H1 (cell line): ENCODE measurements around the gene TIMM21. TPM values are rescaled to one million over a fixed set of nuclear protein-coding genes. Genes with fewer than 3 reads are reported as not detected.

Source experiments
- ZNF274 ChIP-seq: IDR thresholded peaks from 2 replicates; pipeline ENCODE4 v1.7.0; 2012; ENCODE audit warnings: low read length, borderline replicate concordance; ENCODE audit errors: extremely low read depth
- polyA plus RNA-seq, 7 experiments: library from polyadenylated mRNA; depleted of rRNA in 3 of 7; stranded (reverse) in 5 of 7; unstranded in 2 of 7; fragments of >200 nt in 5 of 7; fragments of 200-250 nt in 2 of 7; gene quantifications; 1 replicate in 5 of 7; 2 replicates in 1 of 7; 4 replicates in 1 of 7; pipeline versions ENCODE4 v1.2.1 to v1.2.3, GENCODE V29; 2011 to 2013; ENCODE audit warnings: missing spikeins in 2 of 7, mixed read lengths in 2 of 7
- total RNA-seq: library from RNA; stranded (reverse); fragmentation: NEBNext Ultra II Directional; extraction: Animal tissue kit (Norgen Biotek cat#: 25700); gene quantifications from 2 replicates; pipeline ENCODE4 v1.2.1, GENCODE V29; 2021

Gene TIMM21
- total and polyA plus RNA-seq, 2 of the 8 experiments (the other 6 are each of a cell fraction or from before 2014, with no cell fraction given): 27.9 to 43.8 TPM

GRCh38 chr18:74183130-74183529, 34.8 kb downstream of the TIMM21 start (continued):
- TF ChIP-seq ZNF274: no peak
- TF ChIP-seq, all 59 proteins: peak for 0
